K562 (cell line): ENCODE results near the gene KIF3A. TPM values are rescaled to one million over a fixed set of nuclear protein-coding genes. Genes with fewer than 3 reads are reported as not detected.

ENCODE experiments used
- ATF7 ChIP-seq: fragments of 450-650 bp; IDR thresholded peaks from 2 replicates; pipeline ENCODE4 v1.7.1; 2014; ENCODE audit warnings: mild to moderate bottlenecking, moderate library complexity
- BMI1 ChIP-seq: fragments of 150-350 bp; IDR thresholded peaks from 2 replicates; pipeline ENCODE4 v1.6.1; 2014; ENCODE audit warnings: low read length
- CREBBP ChIP-seq: IDR thresholded peaks from one replicate; pipeline ENCODE4 v1.6.1; 2012; ENCODE audit warnings: low read depth, mild to moderate bottlenecking, control low read depth, inconsistent platforms, low read length
- CSDE1 ChIP-seq, 2 experiments: fragments of 450-650 bp; IDR thresholded peaks; 2 replicates each; pipeline ENCODE4 v1.6.1; 2016; ENCODE audit warnings: mild to moderate bottlenecking in 1 of 2
- KDM4B ChIP-seq, 2 experiments: fragments of 450-650 bp in 1 of 2; sonication (generic) in 1 of 2; IDR thresholded peaks; 2 replicates each; pipeline ENCODE4 v1.6.1; 2016 to 2017; ENCODE audit warnings: borderline replicate concordance in 2 of 2, antibody characterized with exemption in 1 of 2, low read depth in 1 of 2, mild to moderate bottlenecking in 1 of 2
- MEIS2 ChIP-seq: fragments of 450-650 bp; IDR thresholded peaks from 2 replicates; pipeline ENCODE4 v1.6.1; 2014; ENCODE audit warnings: mild to moderate bottlenecking; ENCODE audit not compliant: partially characterized antibody
- MTF1 ChIP-seq: fragments of 250-450 bp; sonication (Bioruptor Pico); IDR thresholded peaks from 2 replicates; pipeline ENCODE4 v1.9.0; 2021; ENCODE audit warnings: moderate library complexity, mild to moderate bottlenecking, inconsistent platforms, borderline replicate concordance
- NFRKB ChIP-seq: fragments of 450-650 bp; IDR thresholded peaks from 2 replicates; pipeline ENCODE4 v1.6.1; 2016; ENCODE audit warnings: low read depth
- RBBP5 ChIP-seq: fragments of 200-600 bp; sonication (generic); IDR thresholded peaks from 2 replicates; pipeline ENCODE4 v1.6.1; 2012; ENCODE audit warnings: borderline replicate concordance, mild to moderate bottlenecking, low read length, control low read depth, inconsistent platforms; ENCODE audit not compliant: insufficient read depth, poor library complexity, severe bottlenecking
- RBFOX2 ChIP-seq: fragments of 200-400 bp; formaldehyde crosslinking; IDR thresholded peaks from 2 replicates; pipeline ENCODE4 v1.6.1; 2017; ENCODE audit warnings: low read depth, mild to moderate bottlenecking, low read length, moderate library complexity
- SIN3B ChIP-seq: fragments of 450-650 bp; IDR thresholded peaks from 2 replicates; pipeline ENCODE4 v1.6.1; 2017; ENCODE audit warnings: low read depth, mild to moderate bottlenecking, moderate library complexity
- TRIM24 ChIP-seq, 2 experiments: fragments of 450-650 bp; IDR thresholded peaks; 2 replicates each; pipeline ENCODE4 v1.6.1; 2016
- ZBTB8A ChIP-seq: fragments of 450-650 bp; IDR thresholded peaks from 2 replicates; pipeline ENCODE4 v1.6.1; 2018; ENCODE audit warnings: mild to moderate bottlenecking, moderate library complexity; ENCODE audit not compliant: partially characterized antibody
- ZNF57 ChIP-seq: fragments of 450-650 bp; formaldehyde crosslinking; IDR thresholded peaks from 2 replicates; pipeline ENCODE4 v1.4.0; 2020; ENCODE audit warnings: mild to moderate bottlenecking, moderate library complexity
- ZNF75A ChIP-seq: fragments of 450-650 bp; formaldehyde crosslinking; IDR thresholded peaks from 2 replicates; pipeline ENCODE4 v1.4.0; 2020; ENCODE audit warnings: mild to moderate bottlenecking
- ZNF830 ChIP-seq: fragments of 250-450 bp; sonication (Bioruptor Pico); IDR thresholded peaks from 2 replicates; pipeline ENCODE4 v1.5.0; 2021; ENCODE audit warnings: mild to moderate bottlenecking
- polyA plus RNA-seq, 8 experiments: library from polyadenylated mRNA; depleted of rRNA in 4 of 8; stranded (reverse) in 5 of 8; unstranded in 3 of 8; fragments of >200 nt; fragmentation: Nextera tagmentation in 2 of 8; fragmentation: Illumina TruSeq in 1 of 8; extraction: Ambion mirVana in 2 of 8; extraction: Trizol in 1 of 8; gene quantifications; 2 replicates each; pipeline versions ENCODE4 v1.2.1 to v1.2.3, GENCODE V29; 2011 to 2014; ENCODE audit warnings: inconsistent platforms in 1 of 8, missing spikeins in 1 of 8
- total RNA-seq, 7 experiments: library from RNA; depleted of rRNA in 6 of 7; stranded (reverse); fragments of >200 nt in 6 of 7; fragmentation: Illumina TruSeq in 2 of 7; extraction: Trizol in 2 of 7; gene quantifications; 2 replicates each; pipeline versions ENCODE4 v1.2.1 to v1.2.3, GENCODE V29; 2011 to 2021; ENCODE audit warnings: low replicate concordance in 1 of 7
- TF ChIP-seq, protein P1 (sequence below): fragments of 200-800 bp; sonication (Bioruptor generic); IDR thresholded peaks from 2 replicates; pipeline ENCODE4 v1.6.1; 2017; ENCODE audit warnings: missing genetic modification characterization, missing compliant biosample characterization
- TF ChIP-seq, protein P2 (sequence below): IDR thresholded peaks from 2 replicates; pipeline ENCODE4 v1.6.1; 2012; ENCODE audit warnings: low read depth, low read length, improper control_type of control experiment, borderline replicate concordance
- TF ChIP-seq, protein P3 (sequence below): fragments of 250-450 bp; sonication (Bioruptor Pico); IDR thresholded peaks from 2 replicates; pipeline ENCODE4 v1.4.0; 2020
- TF ChIP-seq, protein P4 (sequence below): fragments of 250-450 bp; sonication (Bioruptor Pico); IDR thresholded peaks from 2 replicates; pipeline ENCODE4 v1.5.0; 2020; ENCODE audit warnings: mild to moderate bottlenecking
- TF ChIP-seq, protein P5 (sequence below): fragments of 450-650 bp; formaldehyde crosslinking; conservative IDR thresholded peaks from 2 replicates; pipeline ENCODE4 v1.4.0; 2022; ENCODE audit warnings: mild to moderate bottlenecking, missing genetic modification characterization

The KIF3A gene
- total and polyA plus RNA-seq, 9 of the 15 experiments (the other 6 are each of a cell fraction or from before 2014, with no cell fraction given) = 1.5 to 7.8 (median 6.0) TPM

DNA sequence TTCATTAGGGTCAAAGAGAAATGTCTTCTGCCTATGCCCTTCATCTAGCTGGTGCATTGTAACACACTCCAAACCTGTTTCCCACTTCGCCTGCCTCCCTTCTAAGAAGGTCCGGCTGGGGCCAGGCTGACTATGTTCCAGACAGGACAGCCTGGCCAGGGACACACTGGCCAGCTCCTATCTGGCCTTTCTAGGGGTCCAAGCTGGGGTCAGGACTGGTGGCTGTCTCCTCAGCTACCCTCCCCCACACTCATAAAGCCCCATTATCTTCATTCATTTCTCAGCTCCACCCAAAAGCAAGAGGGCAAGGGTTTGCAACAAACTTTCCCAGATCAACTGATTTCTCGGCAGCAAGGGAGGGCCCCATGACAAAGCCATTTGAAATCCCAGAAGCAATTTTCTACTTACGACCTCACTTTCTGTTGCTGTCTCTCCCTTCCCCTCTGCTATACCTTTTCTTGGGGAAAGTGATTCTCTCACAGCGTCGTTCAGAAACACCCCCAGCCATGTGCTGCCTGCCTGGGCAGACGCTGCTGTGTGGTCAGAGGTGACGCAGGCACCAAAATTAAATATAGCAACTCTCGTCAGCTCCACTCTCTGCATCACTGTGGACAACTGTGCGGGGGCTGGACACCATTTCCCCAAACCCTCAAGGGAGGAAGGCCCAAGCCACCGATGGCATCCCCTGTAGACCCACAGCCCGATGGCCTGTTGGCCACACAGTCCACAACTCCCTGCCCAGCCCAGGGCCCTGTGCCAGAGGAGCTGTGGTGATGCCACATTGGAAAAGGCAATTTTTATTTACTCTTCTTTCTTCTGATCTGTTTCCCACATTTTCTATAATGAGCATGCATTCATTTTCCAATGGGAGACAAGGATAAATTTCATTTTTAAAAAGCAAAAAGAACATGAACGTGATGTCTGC, 73.3 kb downstream of the KIF3A start (continued):
- TF ChIP-seq, protein P1, sequence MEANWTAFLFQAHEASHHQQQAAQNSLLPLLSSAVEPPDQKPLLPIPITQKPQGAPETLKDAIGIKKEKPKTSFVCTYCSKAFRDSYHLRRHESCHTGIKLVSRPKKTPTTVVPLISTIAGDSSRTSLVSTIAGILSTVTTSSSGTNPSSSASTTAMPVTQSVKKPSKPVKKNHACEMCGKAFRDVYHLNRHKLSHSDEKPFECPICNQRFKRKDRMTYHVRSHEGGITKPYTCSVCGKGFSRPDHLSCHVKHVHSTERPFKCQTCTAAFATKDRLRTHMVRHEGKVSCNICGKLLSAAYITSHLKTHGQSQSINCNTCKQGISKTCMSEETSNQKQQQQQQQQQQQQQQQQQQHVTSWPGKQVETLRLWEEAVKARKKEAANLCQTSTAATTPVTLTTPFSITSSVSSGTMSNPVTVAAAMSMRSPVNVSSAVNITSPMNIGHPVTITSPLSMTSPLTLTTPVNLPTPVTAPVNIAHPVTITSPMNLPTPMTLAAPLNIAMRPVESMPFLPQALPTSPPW (CRISPR knock-in tag) = peak; percentile 46; the same call in 1 of the 2 replicates
- TF ChIP-seq TRIM24 (IDR thresholded peaks at IDR 0.05) (no peak), MEIS2 (no peak), NFRKB (peak; percentile 80), CSDE1 (IDR thresholded peaks at IDR 0.05) (no peak), RBFOX2 (peak; percentile 32), CREBBP (no peak), BMI1 (no peak), ZNF75A (CRISPR knock-in tag) (no peak), ATF7 (peak; percentile 33; the same call in 1 of the 2 replicates), KDM4B (IDR thresholded peaks at IDR 0.05; ENCODE audit: borderline replicate concordance in 2 of 2, low read depth in 1 of 2) (no peak), ZBTB8A (no peak), ZNF830 (CRISPR knock-in tag) (0 out of 2 replicates have a peak, but pooled peaks have one; percentile 49), MTF1 (no peak), SIN3B (no peak), RBBP5 (peak; percentile 56), ZNF57 (no peak)
- TF ChIP-seq, protein P2, sequence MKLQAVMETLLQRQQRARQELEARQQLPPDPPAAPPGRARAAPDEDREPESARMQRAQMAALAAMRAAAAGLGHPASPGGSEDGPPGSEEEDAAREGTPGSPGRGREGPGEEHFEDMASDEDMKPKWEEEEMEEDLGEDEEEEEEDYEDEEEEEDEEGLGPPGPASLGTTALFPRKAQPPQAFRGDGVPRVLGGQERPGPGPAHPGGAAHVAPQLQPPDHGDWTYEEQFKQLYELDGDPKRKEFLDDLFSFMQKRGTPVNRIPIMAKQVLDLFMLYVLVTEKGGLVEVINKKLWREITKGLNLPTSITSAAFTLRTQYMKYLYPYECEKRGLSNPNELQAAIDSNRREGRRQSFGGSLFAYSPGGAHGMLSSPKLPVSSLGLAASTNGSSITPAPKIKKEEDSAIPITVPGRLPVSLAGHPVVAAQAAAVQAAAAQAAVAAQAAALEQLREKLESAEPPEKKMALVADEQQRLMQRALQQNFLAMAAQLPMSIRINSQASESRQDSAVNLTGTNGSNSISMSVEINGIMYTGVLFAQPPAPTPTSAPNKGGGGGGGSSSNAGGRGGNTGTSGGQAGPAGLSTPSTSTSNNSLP = no peak
- TF ChIP-seq, protein P3, sequence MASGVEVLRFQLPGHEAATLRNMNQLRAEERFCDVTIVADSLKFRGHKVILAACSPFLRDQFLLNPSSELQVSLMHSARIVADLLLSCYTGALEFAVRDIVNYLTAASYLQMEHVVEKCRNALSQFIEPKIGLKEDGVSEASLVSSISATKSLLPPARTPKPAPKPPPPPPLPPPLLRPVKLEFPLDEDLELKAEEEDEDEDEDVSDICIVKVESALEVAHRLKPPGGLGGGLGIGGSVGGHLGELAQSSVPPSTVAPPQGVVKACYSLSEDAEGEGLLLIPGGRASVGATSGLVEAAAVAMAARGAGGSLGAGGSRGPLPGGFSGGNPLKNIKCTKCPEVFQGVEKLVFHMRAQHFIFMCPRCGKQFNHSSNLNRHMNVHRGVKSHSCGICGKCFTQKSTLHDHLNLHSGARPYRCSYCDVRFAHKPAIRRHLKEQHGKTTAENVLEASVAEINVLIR (CRISPR knock-in tag) = peak; percentile 71
- TF ChIP-seq, protein P4, sequence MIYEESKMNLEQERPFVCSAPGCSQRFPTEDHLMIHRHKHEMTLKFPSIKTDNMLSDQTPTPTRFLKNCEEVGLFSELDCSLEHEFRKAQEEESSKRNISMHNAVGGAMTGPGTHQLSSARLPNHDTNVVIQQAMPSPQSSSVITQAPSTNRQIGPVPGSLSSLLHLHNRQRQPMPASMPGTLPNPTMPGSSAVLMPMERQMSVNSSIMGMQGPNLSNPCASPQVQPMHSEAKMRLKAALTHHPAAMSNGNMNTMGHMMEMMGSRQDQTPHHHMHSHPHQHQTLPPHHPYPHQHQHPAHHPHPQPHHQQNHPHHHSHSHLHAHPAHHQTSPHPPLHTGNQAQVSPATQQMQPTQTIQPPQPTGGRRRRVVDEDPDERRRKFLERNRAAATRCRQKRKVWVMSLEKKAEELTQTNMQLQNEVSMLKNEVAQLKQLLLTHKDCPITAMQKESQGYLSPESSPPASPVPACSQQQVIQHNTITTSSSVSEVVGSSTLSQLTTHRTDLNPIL = no peak
- TF ChIP-seq, protein P5, sequence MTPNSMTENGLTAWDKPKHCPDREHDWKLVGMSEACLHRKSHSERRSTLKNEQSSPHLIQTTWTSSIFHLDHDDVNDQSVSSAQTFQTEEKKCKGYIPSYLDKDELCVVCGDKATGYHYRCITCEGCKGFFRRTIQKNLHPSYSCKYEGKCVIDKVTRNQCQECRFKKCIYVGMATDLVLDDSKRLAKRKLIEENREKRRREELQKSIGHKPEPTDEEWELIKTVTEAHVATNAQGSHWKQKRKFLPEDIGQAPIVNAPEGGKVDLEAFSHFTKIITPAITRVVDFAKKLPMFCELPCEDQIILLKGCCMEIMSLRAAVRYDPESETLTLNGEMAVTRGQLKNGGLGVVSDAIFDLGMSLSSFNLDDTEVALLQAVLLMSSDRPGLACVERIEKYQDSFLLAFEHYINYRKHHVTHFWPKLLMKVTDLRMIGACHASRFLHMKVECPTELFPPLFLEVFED (CRISPR knock-in tag) = 0 out of 2 replicates have a peak, but pooled peaks have one; percentile 16
